Measurements from ENCODE around the gene TANGO6. TPM values are rescaled to one million over a fixed set of nuclear protein-coding genes. Genes with fewer than 3 reads are reported as not detected.

Gene TANGO6
- total and polyA plus RNA-seq, 9 donors: 4.7 to 27.8 (median 15.5) TPM

DNA sequence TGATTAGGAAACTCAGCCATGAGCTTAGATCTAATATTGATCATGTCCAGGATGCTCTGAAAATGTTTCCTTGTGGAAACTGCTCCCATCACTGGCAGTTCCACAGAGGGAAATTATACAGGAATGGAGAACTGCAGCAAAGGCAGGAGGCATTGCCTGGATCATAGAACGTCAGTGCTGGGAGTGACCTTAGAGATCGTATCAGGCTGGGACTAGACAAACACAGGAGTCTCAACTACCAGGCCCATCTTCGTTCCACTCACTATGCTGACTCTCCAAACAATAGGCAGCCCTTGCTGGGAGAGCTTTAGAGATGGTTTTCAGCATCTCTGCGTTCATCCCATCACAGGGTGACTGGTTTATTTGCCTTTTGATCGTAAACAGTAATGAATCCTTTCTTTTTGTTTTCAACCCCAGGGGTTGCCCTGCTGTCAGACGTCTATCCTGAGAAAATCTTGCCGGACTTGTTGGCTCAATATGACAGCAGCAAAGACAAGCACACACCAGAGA is 130.3 kb downstream of the TANGO6 start:
- Histone ChIP-seq H3K4me3 (no peak overlapping the region), H3K27me3 (no peaks in the 10 kb centered on the region), H3K9me3 (no peaks in the 10 kb centered on the region), H3K27ac (no peak overlapping the region), H3K4me1 (ENCODE audit: insufficient read depth) (no peaks in the 10 kb centered on the region), H3K36me3 (no peaks in the 10 kb centered on the region)
- intact Hi-C loops (cut with DNase I): loop anchor here in 1 of 4 donors (10.0 kb wide), 1 partner anchor 131 kb away; the partner anchor contains the start of gene HAS3
- TF ChIP-seq EP300 (IDR thresholded peaks at IDR 0.05) (no peak), CTCF (IDR thresholded peaks at IDR 0.05) (no peak), POLR2A (IDR thresholded peaks at IDR 0.05) (no peak)
- 87 to 93% (median 90%) methylated on average over 7 of the region's 7 CpGs for WGBS, 3 donors
- DNase-seq: no peak

- H3K36me3 ChIP-seq: no peaks in the 10 kb centered on the region
- WGBS, 3 donors: 62 to 75% (median 65%) methylated on average over 2 of the region's 2 CpGs
- no peaks in the 10 kb centered on the region for H3K4me1 ChIP-seq (ENCODE audit: insufficient read depth)
- no peak for DNase-seq
- no peaks in the 10 kb centered on the region for H3K27me3 ChIP-seq
- no peaks in the 10 kb centered on the region for H3K9me3 ChIP-seq
- H3K27ac ChIP-seq: no peak overlapping the region
- TF ChIP-seq CTCF (IDR thresholded peaks at IDR 0.05) (no peak), POLR2A (IDR thresholded peaks at IDR 0.05) (no peak)
- intact Hi-C loops (cut with DNase I): loop anchor here in 1 of 4 donors (10.0 kb wide), 1 partner anchor 126 kb away; the partner anchor contains the start of gene HAS3
- no peak overlapping the region for H3K4me3 ChIP-seq
These were observed 135.1 kb downstream of the TANGO6 start for GRCh38 chr16:68978303-68978954.

- DNase-seq: no peak
- intact Hi-C loops (cut with DNase I): no loop called here
- no peak overlapping the region for H3K4me3 ChIP-seq
- no peaks in the 10 kb centered on the region for H3K9me3 ChIP-seq
- 93 to 95% (median 94%) methylated on average over 15 of the region's 15 CpGs for WGBS, 3 donors
- H3K36me3 ChIP-seq: no peaks in the 10 kb centered on the region
- TF ChIP-seq CTCF (IDR thresholded peaks at IDR 0.05) (no peak), EP300 (IDR thresholded peaks at IDR 0.05) (no peak), POLR2A (IDR thresholded peaks at IDR 0.05) (no peak)
- H3K27ac ChIP-seq: no peak overlapping the region
- peaks cover 4% of the 10 kb centered on the region for H3K4me1 ChIP-seq (ENCODE audit: insufficient read depth)
- H3K27me3 ChIP-seq: no peaks in the 10 kb centered on the region
These were observed 137.5 kb downstream of the TANGO6 start for GRCh38 chr16:68980695-68981315.

DNA sequence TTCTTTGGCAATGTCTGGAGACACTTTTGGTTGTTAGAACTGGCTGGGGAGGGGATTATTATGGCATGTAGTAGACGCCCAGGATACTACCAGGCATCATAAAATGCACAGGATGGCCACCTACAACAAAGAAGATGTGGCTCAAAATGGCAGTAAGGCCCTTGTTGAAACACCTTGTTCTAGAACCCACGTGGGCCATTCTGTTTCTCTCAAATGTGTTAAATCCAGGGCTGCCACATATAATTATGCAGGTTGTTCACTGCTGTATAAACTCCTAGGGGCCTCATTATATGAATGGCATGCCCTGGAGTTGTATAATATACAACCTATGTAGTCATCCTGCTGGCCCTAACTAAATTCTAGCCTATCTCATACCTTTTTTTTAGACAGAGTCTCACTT is 138.6 kb downstream of the TANGO6 start:
- Histone ChIP-seq H3K4me1 (ENCODE audit: insufficient read depth) (peaks cover 6% of the 10 kb centered on the region), H3K4me3 (no peak overlapping the region), H3K27ac (no peak overlapping the region), H3K9me3 (no peaks in the 10 kb centered on the region), H3K27me3 (no peaks in the 10 kb centered on the region), H3K36me3 (no peaks in the 10 kb centered on the region)
- WGBS, 3 donors: 92 to 96% (median 96%) methylated on average over 2 of the region's 2 CpGs
- no peak for TF ChIP-seq POLR2A (IDR thresholded peaks at IDR 0.05)
- no peak for TF ChIP-seq EP300 (IDR thresholded peaks at IDR 0.05)
- TF ChIP-seq CTCF (IDR thresholded peaks at IDR 0.05): no peak
- no peak for DNase-seq
- intact Hi-C loops (cut with DNase I): no loop called here

Data from ovary (tissue), 9 donors.